ENCODE results near the gene CAGE1.
"Not testable (repeated sequence)": the region's sequence is repeated elsewhere in the genome, so short reads cannot be mapped to it uniquely, and the experiment has no call there.

The CAGE1 gene

DNA sequence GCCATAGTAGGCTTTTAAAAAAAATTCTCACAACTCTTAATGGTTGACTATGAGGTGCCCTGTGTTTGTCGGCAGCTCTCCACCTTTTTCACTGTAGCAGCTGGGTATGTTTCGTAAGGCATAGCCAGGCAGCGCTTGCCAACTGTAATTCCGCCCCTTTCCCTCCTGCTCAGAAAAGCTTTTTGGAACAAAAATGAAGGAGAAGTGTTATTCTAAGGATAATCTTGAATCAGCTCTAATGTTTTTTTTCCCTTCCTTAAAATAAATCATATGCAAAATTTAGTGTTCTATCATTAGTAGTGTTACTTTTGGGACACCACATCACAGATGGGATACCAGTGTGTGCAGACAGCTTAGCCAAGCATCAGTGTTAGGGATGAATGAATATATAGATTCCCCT, 21.3 kb upstream of the CAGE1 start:
- no peak for DNase-seq (ENCODE audit: low read depth in 2 of 3, low spot score in 2 of 3)

- DNase-seq (ENCODE audit: low read depth in 2 of 3, low spot score in 2 of 3), result no peak
Observed at GRCh38 chr6:7409740-7410139, 20.2 kb upstream of the CAGE1 start.

- no peak for DNase-seq (ENCODE audit: low read depth in 2 of 3, low spot score in 2 of 3)
Observed at GRCh38 chr6:7406743-7407142, 17.2 kb upstream of the CAGE1 start.

GRCh38 chr6:7404546-7404945, 15.0 kb upstream of the CAGE1 start:
- no peak for DNase-seq (ENCODE audit: low read depth in 2 of 3, low spot score in 2 of 3)

DNA sequence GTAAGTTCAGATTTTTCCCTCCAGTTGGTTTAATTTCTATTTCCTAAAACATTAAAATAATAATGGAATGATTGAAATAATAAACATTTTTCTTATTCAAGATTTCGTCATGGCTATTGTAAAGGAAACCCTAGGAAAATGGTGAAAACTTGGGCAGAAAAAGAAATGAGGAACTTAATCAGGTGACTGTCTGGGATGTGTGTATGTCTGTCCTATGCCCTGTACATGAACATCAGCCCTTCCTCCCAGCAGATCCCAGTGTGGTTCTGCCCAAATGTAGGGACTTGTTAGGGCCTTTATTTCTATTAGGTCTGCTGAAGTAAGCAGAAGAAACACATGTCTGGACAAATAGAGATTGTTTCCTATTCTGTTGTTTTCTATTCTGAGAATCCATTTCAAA, 13.2 kb upstream of the CAGE1 start:
- no peak for DNase-seq (ENCODE audit: low read depth in 2 of 3, low spot score in 2 of 3)

GRCh38 chr6:7401075-7401474, 11.5 kb upstream of the CAGE1 start:
- DNase-seq (ENCODE audit: low read depth in 2 of 3, low spot score in 2 of 3), result no peak

GRCh38 chr6:7392402-7392801, 2.9 kb upstream of the CAGE1 start:
- no peak for DNase-seq (ENCODE audit: low read depth in 2 of 3, low spot score in 2 of 3)

- no peak for DNase-seq (ENCODE audit: low read depth in 2 of 3, low spot score in 2 of 3)
Observed at GRCh38 chr6:7391151-7391550, 1.6 kb upstream of the CAGE1 start.

- no peak for DNase-seq (ENCODE audit: low read depth in 2 of 3, low spot score in 2 of 3)
Observed at GRCh38 chr6:7390226-7390878, 810 bp upstream of the CAGE1 start.

- no peak for DNase-seq (ENCODE audit: low read depth in 2 of 3, low spot score in 2 of 3)
Observed at GRCh38 chr6:7389162-7389450, 436 bp downstream of the CAGE1 start.

DNA sequence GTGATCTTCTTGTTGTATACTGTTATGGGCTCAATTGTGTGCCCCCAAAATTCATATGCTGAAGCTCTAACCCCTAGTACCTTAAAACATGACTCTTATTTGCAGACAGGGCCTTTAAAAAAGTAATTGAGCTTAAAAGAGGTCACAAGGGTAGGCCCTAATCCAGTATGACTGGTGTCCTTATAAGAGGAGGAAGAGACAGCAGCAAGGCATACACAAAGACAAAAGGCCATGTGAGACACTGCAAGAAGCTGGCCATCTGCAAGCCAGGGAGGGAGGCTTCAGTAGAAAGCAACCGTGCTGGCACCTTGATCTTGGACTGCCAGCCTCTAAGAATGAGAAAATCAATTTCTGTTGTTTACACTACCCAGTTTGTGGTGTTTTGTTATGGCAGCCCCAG, 8.4 kb downstream of the CAGE1 start:
- no peak for DNase-seq (ENCODE audit: low read depth in 2 of 3, low spot score in 2 of 3)

- no peak for DNase-seq (ENCODE audit: low read depth in 2 of 3, low spot score in 2 of 3)
Observed at GRCh38 chr6:7378740-7379139, 10.8 kb downstream of the CAGE1 start.

GRCh38 chr6:7377961-7378360, 11.6 kb downstream of the CAGE1 start:
- DNase-seq (ENCODE audit: low read depth in 2 of 3, low spot score in 2 of 3), result no peak

DNA sequence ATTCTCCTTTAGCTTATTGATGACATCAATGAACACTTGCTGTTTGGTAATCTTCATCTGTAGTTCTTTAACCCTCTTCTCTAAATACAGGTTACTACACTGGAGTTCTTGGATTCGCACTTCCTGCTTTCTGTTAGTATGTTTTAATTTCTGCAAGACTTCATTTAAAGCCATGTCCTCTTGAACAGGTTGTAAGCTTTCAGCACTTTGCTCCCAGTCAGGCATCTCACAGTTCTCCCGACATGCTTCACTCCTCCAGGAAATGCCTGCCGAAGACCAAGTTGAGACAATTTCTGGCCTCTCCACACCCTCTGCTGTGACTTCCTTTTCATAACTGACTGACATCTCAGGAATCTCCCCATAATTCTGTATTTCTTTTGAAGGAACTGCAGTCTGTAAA, 15.8 kb downstream of the CAGE1 start:
- DNase-seq (ENCODE audit: low read depth in 2 of 3, low spot score in 2 of 3), result no peak

GRCh38 chr6:7367408-7367807, 22.1 kb downstream of the CAGE1 start:
- no peak for DNase-seq (ENCODE audit: low read depth in 2 of 3, low spot score in 2 of 3)

DNA sequence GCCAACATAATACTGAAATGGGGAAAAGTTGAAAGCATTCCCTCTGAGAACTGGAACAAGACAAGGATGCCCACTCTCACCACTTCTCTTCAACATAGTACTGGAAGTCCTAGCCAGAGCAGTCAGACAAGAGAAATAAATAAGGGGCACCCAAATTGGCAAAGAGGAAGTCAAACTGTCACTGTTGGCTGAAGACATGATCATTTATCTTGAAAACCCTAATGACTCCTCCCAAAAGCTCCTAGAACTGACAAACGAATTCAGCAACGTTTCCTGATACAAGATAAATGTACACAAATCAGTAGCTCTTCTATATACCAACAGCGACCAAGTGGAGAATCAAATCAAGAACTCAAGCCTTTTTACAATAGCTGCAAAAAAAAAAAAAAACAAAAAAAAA, 37.6 kb downstream of the CAGE1 start:
- not testable (repeated sequence) for DNase-seq (ENCODE audit: low read depth in 2 of 3, low spot score in 2 of 3)

DNA sequence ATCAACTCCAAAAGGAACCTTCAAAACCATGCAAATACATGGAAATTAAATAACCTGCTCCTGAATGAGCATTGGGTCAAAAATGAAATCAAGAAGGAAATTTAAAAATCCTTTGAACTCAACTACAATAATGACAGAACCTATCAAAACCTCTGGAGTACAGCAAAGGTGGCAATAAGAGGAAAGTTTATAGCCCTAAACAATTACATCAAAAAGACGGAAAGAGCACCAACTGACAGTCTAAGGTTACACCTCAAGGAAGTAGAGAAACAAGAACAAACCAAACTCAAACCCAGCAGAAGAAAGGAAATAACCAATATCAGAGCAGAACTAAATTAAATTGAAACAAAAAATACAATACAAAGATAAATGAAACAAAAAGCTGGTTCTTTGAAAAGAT, 39.0 kb downstream of the CAGE1 start:
- not testable (repeated sequence) for DNase-seq (ENCODE audit: low read depth in 2 of 3, low spot score in 2 of 3)

DNA sequence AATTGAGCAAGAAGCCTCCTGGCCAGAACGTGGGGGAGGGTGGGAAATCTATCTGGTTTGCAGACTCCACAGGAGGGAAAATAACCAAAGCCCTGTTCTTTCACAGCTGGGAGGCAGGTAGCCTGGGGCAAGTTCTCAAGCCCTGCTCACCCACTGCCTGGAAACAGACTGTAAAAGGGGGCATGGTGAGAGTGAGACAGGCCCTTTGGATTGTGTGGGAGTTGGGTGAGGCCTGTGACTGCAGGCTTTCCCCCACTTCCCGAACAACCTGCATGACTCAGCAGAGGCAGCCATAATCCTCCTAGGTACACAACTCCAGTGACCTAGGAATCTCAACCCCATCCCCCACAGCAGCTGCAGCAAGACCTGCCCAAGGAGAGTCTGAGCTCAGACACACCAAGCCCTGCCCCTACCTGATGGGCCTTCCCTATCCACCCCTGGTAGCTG, 42.0 kb downstream of the CAGE1 start:
- not testable (repeated sequence) for DNase-seq (ENCODE audit: low read depth in 2 of 3, low spot score in 2 of 3)

DNA sequence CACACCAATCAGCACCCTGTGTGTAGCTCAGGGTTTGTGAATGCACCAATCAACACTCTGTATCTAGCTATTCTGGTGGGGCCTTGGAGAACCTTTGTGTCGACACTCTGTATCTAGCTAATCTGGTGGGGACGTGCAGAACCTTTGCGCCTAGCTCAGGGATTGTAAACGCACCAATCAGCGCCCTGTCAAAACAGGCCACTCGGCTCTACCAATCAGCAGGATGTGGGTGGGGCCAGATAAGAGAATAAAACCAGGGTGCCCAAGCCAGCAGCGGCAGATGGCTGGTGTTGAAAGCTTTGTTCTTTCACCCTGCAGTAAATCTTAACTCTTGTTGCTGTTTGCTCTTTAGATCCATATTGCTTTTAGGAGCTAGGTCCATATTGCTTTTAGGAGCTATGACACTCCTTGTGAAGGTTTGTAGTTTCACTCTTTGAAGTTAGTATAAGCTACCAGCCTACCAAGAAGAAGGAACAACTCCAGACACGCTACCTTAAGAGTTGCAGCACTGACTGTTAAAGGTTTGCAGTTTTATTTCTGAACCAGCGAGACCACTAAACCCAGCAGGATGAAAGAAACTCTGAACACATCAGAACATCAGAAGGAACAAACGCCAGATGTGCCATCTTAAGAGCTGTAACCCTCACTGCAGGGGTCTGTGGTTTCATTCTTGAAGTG, 44.6 kb downstream of the CAGE1 start:
- DNase-seq (ENCODE audit: low read depth in 2 of 3, low spot score in 2 of 3), result not testable (repeated sequence)

DNA sequence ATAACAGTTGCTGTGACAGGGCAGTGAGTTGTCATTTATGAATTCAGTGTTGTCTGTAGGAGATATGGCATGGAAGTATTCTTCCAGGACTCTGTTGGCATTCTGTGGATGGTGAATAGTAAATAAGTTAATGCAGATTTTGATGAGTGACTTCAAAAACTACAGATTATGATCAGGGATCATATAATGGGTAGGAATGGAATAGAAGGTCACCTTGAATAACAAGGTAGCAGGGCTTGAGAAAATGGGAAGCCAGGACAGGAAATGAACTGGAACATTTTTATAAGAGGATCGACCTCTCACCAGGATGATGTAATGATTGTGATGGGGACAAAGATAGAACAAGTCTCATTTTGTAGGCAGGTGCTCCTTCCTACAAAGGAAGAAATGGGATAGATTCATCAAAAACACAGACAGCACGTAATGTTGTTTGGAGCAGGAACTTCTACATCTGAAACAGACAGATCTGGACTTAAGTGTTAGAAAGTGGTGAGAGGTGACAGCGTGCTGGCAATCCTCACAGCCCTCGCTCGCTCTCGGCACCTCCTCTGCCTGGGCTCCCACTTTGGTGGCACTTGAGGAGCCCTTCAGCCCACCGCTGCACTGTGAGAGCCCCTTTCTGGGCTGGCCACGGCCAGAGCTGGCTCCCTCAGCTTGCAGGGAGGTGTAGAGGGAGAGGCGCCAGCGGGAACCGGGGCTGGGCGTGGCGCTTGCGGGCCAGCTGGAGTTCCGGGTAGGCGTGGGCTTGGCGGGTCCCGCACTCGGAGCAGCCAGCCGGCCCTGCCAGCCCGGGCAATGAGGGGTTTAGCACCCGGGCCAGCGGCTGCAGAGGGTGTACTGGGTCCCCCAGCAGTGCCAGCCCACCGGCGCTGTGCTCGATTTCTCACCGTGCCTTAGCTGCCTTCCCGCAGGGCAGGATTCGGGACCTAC, 45.7 kb downstream of the CAGE1 start:
- no peak for DNase-seq (ENCODE audit: low read depth in 2 of 3, low spot score in 2 of 3)

- no peak for DNase-seq (ENCODE audit: low read depth in 2 of 3, low spot score in 2 of 3)
Observed at GRCh38 chr6:7341989-7342742, 47.4 kb downstream of the CAGE1 start.
